Measurements from ENCODE around the gene HS3ST2. TPM values are rescaled to one million over a fixed set of nuclear protein-coding genes. Genes with fewer than 3 reads are reported as not detected.

The HS3ST2 gene
- total and polyA plus RNA-seq, 3 donors from 2014 or later: 0.87 to 4.4 (median 0.88) TPM

GRCh38 chr16:22878955-22879354 lies 65.0 kb downstream of the HS3ST2 start:
- 61 to 62% methylated on average over 6 of the region's 6 CpGs for WGBS, 2 donors
- H3K36me3 ChIP-seq (ENCODE audit: low read depth, missing control alignments): no peaks in the 10 kb centered on the region
- DNase-seq: no peak
- TF ChIP-seq POLR2A (IDR thresholded peaks at IDR 0.05): no peak
- TF ChIP-seq CTCF (IDR thresholded peaks at IDR 0.05): no peak
- no peaks in the 10 kb centered on the region for H3K27me3 ChIP-seq
- no peaks in the 10 kb centered on the region for H3K4me1 ChIP-seq
- H3K27ac ChIP-seq: no peak overlapping the region
- H3K4me3 ChIP-seq: no peak overlapping the region
- no peaks in the 10 kb centered on the region for H3K9me3 ChIP-seq
- intact Hi-C loops (cut with DNase I; ENCODE audit: low total_unique reads): no loop called here

- TF ChIP-seq POLR2A (IDR thresholded peaks at IDR 0.05) (no peak), CTCF (IDR thresholded peaks at IDR 0.05) (no peak)
- WGBS, 2 donors: 46 to 57% methylated on average over 5 to 6 of the region's 6 CpGs
- H3K4me3 ChIP-seq: no peak overlapping the region
- no peaks in the 10 kb centered on the region for H3K9me3 ChIP-seq
- intact Hi-C loops (cut with DNase I; ENCODE audit: low total_unique reads): no loop called here
- DNase-seq: no peak
- H3K36me3 ChIP-seq (ENCODE audit: low read depth, missing control alignments): no peaks in the 10 kb centered on the region
- H3K27me3 ChIP-seq: no peaks in the 10 kb centered on the region
- H3K4me1 ChIP-seq: no peaks in the 10 kb centered on the region
- H3K27ac ChIP-seq: no peak overlapping the region
Observed at GRCh38 chr16:22879466-22879865, 65.5 kb downstream of the HS3ST2 start.

- Histone ChIP-seq H3K27me3 (no peaks in the 10 kb centered on the region), H3K36me3 (ENCODE audit: low read depth, missing control alignments) (no peaks in the 10 kb centered on the region), H3K27ac (no peak overlapping the region), H3K4me1 (no peaks in the 10 kb centered on the region), H3K4me3 (no peak overlapping the region), H3K9me3 (no peaks in the 10 kb centered on the region)
- no peak for DNase-seq
- no peak for TF ChIP-seq POLR2A (IDR thresholded peaks at IDR 0.05)
- no peak for TF ChIP-seq CTCF (IDR thresholded peaks at IDR 0.05)
- intact Hi-C loops (cut with DNase I; ENCODE audit: low total_unique reads): no loop called here
Observed at GRCh38 chr16:22882981-22883380, 69.0 kb downstream of the HS3ST2 start.

- no peaks in the 10 kb centered on the region for H3K4me1 ChIP-seq
- H3K27me3 ChIP-seq: no peaks in the 10 kb centered on the region
- H3K9me3 ChIP-seq: no peaks in the 10 kb centered on the region
- H3K4me3 ChIP-seq: no peak overlapping the region
- H3K36me3 ChIP-seq (ENCODE audit: low read depth, missing control alignments): no peaks in the 10 kb centered on the region
- WGBS, 2 donors: 91 to 95% methylated on average over 3 of the region's 3 CpGs
- no peak for DNase-seq
- intact Hi-C loops (cut with DNase I; ENCODE audit: low total_unique reads): no loop called here
- TF ChIP-seq POLR2A (IDR thresholded peaks at IDR 0.05): no peak
- TF ChIP-seq CTCF (IDR thresholded peaks at IDR 0.05): no peak
- H3K27ac ChIP-seq: no peak overlapping the region
Observed at GRCh38 chr16:22885951-22886350, 72.0 kb downstream of the HS3ST2 start.

GRCh38 chr16:22886927-22887326 lies 73.0 kb downstream of the HS3ST2 start:
- no peak overlapping the region for H3K4me3 ChIP-seq
- WGBS, 2 donors: 50 to 61% methylated on average over 1 of the region's 1 CpG
- no peak for TF ChIP-seq CTCF (IDR thresholded peaks at IDR 0.05)
- TF ChIP-seq POLR2A (IDR thresholded peaks at IDR 0.05): no peak
- H3K27ac ChIP-seq: no peak overlapping the region
- intact Hi-C loops (cut with DNase I; ENCODE audit: low total_unique reads): no loop called here
- H3K4me1 ChIP-seq: no peaks in the 10 kb centered on the region
- H3K9me3 ChIP-seq: no peaks in the 10 kb centered on the region
- H3K36me3 ChIP-seq (ENCODE audit: low read depth, missing control alignments): no peaks in the 10 kb centered on the region
- no peak for DNase-seq
- no peaks in the 10 kb centered on the region for H3K27me3 ChIP-seq

Data from testis (tissue), 3 donors.